Left renal cortex interstitium (tissue), 4 donors: ENCODE results near the gene MED16. TPM values are rescaled to one million over a fixed set of nuclear protein-coding genes. Genes with fewer than 3 reads are reported as not detected.
"Not testable (repeated sequence)": the region's sequence is repeated elsewhere in the genome, so short reads cannot be mapped to it uniquely, and the experiment has no call there.

Experiments used
- DNase-seq, 4 donors: peaks; one replicate each; pipeline ENCODE4 v3.0.0-alpha.2; 2013; ENCODE audit warnings: low read depth in 4 of 4, low spot score in 2 of 4, missing footprints in 1 of 4
- polyA plus RNA-seq, 4 donors: library from polyadenylated mRNA; unstranded; fragments of 120-200 nt; gene quantifications; one replicate each; pipeline ENCODE4 v1.2.1, GENCODE V29; 2013; ENCODE audit not compliant: insufficient read length in 4 of 4

The MED16 gene
- polyA plus RNA-seq, 4 donors = 44.5 to 90.9 (median 64.0) TPM

DNA sequence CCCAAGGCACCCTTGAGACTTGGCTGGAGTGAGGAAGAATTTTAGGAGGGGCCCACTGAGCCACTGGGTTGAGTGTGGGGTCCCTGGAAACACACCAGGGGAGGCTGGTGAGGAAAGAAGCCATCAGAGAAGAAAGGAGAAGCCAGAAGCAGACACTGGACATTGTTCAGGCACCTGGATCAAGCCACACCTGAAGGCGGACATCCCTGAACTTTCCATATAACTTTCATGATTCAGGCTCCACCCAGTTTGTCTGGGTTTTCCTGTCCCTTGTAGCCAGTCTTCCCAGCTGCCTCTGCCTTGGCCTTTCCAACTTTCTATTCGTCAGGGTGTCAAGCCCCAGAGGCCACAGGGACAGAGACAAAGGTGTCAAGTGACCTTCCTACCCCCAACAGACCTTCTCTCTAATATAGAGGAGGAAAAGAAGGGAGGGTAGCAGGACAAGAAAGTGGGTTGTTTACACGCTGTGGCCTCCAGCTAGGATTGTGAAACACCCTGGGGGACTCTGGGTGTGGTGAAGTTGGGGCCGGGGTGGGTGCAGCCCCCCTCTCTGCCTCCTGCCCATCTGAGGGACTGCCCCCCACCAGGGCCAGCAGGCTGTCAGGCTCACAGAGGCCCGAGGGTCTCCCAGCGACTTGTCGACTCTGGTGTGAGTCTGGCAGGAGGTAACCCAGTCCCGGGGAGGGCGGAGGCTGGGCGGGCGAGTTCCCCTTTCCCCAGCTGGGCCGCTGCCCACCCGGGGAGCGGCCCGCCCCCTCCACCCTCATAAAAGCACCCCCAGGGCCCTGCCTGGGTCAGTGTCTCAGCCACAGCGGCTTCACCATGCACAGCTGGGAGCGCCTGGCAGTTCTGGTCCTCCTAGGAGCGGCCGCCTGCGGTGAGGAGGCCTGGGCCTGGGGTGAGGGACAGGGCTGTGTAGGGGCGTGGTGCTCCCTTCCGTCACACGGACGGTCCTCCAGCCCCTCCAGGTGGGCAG is 33.8 kb downstream of the MED16 start, which contains the start of gene CFD:
Gene CFD, plus strand, starts transcription at position 797 of the 976 bp plus-strand sequence. Its CDS starts 26 bp downstream, at position 823.
- no peak for DNase-seq

DNA sequence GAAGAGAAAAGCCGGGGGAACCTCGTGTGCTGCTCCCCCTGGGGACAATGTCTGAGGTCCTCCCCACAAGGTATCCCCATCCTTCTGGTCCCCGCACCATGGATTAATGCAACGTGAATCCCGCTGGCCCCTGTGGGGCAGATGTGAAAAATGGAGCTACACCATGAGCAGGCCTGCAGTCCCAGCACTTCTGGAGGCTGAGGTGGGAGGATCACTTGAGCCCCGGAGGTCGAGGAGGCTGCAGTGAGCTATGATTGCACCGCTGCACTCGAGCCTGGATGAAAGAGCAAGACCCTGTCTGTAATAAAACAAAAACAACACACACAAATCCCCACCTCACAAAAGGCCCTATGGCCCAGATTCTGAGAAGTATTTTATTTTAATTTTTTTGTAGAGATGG is 34.7 kb downstream of the MED16 start:
- no peak for DNase-seq

DNA sequence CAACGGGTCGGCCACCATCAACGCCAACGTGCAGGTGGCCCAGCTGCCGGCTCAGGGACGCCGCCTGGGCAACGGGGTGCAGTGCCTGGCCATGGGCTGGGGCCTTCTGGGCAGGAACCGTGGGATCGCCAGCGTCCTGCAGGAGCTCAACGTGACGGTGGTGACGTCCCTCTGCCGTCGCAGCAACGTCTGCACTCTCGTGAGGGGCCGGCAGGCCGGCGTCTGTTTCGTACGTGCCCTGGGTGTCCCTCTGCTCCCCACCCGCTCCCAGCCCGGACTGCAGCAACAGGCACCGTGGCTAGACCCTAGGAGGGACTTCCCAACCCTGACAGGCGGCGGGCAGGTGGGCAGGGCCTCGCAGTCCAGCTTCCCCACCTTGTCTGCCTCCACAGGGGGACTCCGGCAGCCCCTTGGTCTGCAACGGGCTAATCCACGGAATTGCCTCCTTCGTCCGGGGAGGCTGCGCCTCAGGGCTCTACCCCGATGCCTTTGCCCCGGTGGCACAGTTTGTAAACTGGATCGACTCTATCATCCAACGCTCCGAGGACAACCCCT is 37.3 kb downstream of the MED16 start:
- DNase-seq = no peak

DNA sequence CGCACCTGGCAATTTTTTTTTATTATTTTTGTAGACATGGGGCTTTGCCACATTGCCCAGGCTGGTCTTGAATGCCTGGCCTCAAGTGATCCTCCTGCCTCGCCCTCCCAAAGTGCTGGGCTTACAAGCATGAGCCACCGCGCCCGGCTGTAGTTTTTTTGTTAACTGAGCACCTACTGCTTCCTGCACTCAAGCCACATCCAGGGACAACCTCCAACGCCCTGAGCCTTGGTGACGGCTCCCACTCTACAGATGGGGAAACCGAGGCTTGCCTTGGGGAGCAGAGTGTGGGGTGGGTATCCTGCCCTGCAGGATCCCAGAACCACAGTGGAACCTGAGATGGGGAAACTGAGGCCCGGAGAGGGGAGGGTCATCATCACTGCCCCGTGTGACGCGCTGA is 37.8 kb downstream of the MED16 start:
- DNase-seq = no peak

DNA sequence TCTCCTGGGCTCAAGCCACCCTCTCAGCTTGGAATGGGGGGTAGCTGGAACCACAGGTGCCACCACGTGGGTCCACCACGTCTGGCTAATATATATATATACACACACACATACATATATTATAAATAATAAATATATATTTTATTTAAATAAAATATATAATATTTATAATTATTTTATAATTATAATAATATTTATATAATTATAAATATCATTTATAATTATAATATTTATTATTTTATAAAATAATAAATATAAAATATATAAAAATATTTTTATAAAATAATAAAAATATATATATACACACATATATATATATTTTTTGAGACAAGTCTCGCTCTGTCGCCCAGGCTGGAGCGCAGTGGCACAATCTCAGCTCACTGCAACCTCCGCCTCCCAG is 38.4 kb downstream of the MED16 start:
- no peak for DNase-seq

DNA sequence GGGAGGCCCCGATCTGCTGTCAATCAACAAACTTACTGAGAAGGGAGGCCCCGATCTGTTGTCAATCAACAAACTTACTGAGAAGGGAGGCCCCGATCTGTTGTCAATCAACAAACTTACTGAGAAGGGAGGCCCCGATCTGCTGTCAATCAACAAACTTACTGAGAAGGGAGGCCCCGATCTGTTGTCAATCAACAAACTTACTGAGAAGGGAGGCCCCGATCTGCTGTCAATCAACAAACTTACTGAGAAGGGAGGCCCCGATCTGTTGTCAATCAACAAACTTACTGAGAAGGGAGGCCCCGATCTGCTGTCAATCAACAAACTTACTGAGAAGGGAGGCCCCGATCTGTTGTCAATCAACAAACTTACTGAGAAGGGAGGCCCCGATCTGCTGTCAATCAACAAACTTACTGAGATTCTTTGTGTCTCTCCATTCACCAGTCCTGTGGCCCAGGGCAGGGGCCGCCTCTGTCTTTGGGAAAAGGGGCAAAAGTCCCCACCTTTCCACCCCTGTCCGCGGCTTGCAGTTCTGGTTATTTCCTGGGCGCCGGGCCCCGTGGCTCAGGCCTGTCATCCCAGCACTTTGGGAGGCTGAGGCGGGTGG is 39.3 kb downstream of the MED16 start:
- DNase-seq = not testable (repeated sequence)

DNA sequence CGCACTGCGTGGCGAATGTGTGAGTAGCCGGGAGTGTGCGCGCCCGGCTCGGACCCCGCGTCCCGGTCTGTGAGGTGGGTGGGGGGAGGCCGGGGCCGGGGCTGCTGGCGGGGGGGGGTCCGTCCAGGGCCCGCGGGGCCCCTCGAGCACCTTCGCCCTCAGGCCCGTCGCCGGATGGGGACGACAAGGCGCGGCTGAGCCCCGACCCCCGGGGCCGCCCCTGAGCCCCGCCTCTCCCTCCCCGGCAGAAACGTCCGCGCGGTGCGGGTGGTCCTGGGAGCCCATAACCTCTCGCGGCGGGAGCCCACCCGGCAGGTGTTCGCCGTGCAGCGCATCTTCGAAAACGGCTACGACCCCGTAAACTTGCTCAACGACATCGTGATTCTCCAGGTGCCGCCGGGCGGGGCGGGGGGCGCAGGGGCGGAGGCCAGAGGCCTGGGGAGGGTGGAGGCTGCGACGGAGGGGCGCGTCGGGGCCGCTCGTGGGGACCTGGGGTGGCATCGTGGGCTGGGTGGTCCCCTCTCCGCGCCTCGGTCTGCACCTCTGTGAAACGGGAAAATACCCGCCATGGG is 39.9 kb downstream of the MED16 start:
- DNase-seq = no peak

DNA sequence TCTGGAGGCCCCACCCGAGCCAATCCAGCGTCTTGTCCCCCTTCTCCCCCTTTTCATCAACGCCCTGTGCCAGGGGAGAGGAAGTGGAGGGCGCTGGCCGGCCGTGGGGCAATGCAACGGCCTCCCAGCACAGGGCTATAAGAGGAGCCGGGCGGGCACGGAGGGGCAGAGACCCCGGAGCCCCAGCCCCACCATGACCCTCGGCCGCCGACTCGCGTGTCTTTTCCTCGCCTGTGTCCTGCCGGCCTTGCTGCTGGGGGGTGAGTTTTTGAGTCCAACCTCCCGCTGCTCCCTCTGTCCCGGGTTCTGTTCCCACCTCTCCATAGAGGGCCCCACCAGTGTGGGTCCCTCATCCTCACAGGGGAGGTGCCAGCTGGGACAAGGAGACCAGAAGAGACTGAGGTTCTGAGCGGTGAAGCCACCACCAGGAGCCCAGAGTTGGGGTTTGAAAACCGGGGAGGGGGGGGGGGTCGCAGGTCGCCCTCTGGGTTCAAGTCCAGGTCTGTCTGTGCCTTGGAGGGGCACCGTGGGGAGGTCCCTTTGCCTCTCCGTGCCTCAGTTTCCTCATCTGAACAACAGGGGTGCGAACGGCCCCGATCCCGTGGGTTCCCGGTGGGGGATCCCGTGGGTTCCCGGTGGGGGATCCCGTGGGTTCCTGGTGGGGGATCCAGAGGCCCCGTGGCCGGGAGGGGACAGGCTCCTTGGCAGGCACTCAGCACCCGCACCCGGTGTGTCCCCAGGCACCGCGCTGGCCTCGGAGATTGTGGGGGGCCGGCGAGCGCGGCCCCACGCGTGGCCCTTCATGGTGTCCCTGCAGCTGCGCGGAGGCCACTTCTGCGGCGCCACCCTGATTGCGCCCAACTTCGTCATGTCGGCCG is 40.6 kb downstream of the MED16 start, which contains the start of gene ELANE:
Gene ELANE, plus strand, starts transcription at position 168 of the 878 bp plus-strand sequence. Its CDS starts 26 bp downstream, at position 194.
- DNase-seq = no peak

DNA sequence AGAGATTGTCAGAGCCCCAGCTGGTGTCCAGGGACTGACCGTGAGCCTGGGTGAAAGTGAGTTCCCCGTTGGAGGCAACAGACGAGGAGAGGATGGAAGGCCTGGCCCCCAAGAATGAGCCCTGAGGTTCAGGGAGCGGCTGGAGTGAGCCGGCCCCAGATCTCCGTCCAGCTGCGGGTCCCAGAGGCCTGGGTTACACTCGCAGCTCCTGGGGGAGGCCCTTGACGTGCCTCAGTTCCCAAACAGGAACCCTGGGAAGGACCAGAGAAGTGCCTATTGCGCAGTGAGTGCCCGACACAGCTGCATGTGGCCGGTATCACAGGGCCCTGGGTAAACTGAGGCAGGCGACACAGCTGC is 42.0 kb downstream of the MED16 start:
- no peak for DNase-seq

DNA sequence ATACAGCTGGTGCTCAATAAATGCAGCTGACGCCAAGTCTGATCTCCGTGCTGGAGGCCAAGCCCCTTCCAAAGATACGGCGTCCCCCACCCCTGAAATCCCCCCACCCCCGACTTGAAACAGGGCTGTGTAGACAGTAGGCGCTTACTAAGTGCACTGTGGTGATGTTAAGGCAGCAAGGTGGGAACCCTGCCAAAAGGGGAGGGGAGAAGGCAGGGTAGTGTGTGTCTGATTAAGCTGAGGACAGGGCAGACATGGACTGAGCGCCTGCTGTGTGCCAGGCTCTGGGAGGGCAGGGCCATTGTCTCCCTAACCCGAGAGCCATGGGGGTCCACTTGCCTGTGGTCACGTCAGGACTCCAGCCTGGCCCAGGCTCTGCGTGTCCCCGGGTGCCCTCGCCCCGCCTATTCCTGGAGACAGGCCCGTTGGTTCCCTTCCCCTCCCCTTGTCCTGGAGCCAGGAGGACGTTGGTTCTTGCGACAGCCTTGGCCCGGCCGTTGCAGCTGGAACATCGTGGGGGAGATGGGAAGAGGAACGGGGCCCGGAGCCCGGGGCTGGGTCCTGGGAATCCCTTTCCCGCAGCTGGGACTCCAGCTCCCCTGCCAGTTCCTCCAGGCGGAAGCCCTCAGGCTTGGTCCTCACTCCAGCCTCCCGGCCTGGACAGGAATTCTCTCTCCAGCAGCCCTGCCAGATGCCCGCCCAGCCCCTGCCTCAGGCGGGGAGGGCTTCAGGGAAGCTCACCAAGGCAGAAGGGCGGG is 42.6 kb downstream of the MED16 start:
- DNase-seq = no peak

DNA sequence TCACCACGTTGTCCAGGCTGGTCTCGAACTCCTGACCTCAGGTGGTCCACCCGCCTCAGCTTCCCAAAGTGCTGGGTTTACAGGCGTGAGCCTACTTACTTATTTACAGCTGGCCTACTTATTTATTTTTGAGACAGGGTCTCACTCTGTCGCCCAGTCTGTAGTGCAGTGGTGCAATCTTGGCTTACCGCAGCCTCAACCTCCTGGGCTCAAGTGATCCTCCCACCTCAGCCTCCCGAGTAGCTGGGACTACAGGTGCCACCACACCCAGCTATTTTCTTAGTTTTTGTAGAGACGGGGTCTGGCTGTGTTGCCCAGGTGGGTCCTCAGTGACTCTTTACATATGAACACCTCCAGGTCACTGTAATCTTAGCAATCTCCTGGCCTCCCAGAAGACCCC is 43.8 kb downstream of the MED16 start:
- DNase-seq = not testable (repeated sequence)

DNA sequence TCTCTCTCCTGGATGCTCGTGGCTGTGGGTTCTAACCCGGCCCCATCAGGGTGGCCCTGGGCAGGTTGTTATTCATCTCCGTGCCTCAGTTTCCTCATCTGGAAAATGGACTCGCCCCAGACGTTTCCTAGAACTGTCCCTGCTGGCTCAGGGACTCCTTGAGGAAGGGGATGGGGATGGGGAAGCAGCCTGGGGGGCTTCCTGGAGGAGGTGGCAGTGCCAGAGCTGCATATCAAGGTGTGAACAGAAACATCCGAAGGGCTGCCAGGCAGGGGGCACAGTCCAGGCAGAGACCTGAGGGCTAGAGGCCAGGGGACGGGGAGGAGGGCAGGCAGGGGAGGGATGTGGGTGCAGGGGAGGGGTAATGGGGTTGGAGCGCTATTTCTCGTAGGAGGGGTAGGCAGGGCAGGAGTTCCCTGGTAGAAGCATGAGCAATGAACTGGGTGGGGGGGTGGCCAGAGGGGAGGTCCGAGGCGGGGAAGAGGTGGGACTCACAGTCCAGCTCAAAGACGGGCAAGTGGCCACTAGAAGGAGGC is 44.5 kb downstream of the MED16 start:
- DNase-seq = no peak

DNA sequence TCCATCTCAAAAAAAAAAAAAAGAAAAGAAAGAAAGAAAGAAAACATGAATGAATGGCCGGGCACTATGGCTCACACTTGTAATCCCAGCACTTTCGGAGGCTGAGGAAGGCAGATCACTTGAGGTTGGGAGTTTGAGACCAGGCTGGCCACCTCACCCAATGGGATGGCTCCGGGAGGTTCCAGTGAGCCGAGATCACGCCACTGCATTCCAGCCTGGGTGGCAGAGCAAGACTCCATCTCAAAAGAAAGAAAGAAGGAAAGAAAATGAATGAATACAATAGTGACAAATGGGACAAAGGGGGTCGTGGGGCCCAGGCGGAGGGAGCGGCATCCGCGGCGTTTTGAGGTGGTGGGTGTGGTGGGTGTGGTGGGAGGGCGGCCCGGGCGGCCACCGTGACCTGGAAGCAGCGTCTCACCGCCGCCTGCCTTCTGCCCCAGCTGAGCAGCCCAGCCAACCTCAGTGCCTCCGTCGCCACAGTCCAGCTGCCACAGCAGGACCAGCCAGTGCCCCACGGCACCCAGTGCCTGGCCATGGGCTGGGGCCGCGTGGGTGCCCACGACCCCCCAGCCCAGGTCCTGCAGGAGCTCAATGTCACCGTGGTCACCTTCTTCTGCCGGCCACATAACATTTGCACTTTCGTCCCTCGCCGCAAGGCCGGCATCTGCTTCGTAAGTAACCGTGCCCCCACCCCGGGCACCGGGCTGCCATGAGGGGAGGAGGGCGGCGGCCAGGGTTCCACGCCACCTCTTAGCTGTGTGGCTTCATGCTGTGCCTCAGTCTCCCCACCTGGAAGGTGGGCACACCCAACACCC is 47.1 kb downstream of the MED16 start:
- DNase-seq = no peak

DNA sequence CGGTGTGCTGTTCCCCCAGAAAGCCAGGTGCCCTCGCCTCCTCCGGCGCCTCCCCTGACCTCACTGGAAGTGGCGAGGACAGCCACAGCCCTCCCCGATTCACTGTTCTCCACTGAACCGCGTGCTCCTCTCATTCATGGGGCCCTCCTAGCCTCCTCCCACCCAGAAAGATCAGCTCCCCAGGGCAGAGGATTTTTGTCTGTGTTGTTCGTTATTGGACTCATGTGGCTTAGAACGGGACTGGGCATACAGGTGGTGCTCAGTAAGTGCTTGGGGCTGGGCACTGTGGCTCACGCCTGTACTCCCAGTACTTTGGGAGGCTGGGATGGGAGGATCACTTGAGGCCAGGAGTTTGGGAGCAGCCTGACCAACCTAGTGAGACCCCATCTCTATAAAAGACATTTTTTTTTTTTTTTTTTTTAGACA is 48.4 kb downstream of the MED16 start:
- no peak for DNase-seq

DNA sequence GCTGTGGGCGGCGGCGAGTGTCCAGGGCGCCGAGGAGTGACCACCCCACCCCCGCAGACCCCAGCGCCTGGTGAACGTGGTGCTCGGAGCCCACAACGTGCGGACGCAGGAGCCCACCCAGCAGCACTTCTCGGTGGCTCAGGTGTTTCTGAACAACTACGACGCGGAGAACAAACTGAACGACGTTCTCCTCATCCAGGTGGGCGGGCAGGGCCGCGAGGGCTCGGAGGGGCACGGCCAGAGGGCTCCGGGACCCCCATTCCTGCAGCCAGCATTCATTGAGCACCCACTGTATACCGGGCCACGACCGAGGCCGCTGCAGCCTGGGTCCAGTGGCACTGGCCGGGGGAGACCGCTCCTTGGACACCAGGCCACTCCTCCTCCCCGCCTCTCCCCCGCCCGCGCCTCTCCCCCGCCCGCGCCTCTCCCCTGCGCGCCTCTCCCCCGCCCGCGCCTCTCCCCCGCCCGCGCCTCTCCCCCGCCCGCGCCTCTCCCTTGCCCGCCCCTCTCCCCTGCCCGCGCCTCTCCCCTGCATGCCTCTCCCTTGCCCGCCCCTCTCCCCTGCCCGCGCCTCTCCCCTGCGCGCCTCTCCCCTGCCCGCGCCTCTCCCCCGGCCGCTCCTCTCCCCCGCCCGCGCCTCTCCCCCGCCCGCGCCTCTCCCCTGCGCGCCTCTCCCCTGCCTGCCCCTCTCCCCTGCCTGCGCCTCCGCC is 49.0 kb downstream of the MED16 start:
- no peak for DNase-seq

DNA sequence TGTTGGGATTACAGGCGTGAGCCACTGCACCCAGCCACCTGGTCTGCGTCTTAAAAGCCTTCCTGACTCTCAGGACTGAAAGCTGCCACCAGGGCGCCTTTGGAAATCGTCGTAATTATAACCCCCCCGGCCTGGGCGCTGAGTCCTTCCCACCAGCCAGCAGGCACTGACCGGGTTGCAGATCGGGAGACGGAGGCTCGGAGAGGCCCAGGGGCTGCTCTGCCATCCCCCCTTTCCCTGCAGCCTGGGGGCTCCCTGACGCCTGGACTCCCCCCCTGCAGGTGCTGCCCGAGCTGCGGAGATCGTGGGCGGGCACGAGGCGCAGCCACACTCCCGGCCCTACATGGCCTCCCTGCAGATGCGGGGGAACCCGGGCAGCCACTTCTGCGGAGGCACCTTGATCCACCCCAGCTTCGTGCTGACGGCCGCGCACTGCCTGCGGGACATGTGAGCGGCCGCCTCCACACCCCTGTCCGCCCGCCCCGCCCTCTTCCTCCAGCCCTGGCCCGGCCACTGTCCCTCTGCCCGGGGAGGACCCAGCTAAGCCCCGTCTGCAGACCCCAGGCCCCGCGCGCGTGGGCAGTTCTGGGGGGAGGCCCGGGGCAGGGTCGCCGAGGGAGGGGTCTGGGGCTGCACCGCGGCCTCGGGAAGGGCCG is 49.7 kb downstream of the MED16 start:
- DNase-seq = no peak

DNA sequence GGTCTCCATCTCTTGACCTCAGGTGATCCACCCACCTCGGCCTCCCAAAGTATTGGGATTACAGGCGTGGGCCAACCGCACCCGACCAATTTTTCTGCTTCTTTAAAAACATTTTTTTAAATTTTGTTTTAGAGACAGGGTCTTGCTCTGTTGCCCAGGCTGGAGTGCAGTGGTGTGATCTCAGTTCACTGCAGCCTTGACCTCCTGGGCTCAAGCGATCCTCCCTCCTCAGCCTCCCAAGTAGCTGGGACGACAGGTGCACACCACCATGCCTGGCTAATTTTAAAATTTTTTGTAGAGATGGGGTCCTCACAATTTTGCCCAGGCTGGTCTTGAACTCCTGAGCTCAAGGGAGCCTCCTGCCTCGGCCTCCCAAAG is 50.2 kb downstream of the MED16 start:
- not testable (repeated sequence) for DNase-seq
